GM23338 (cell line): ENCODE measurements around the gene CACNA1A. TPM values are rescaled to one million over a fixed set of nuclear protein-coding genes. Genes with fewer than 3 reads are reported as not detected.

Experiments
- ATAC-seq: fragments of 200-7000 bp; cut with Tn5 transposase; 3 replicates; pipeline ENCODE4 v1.9.1; 2020
- DNase-seq: peaks from one replicate; pipeline ENCODE4 v3.0.0-alpha.2; 2015; ENCODE audit warnings: low spot score
- H2AFZ ChIP-seq: fragments of 200-600 bp; sonication (generic); 2 replicates; pipeline ENCODE4 v1.8.0; 2016; ENCODE audit warnings: antibody characterized with exemption, mild to moderate bottlenecking, moderate library complexity
- H3F3A ChIP-seq: fragments of 200-600 bp; sonication (generic); replicated peaks from 2 replicates; pipeline ENCODE4 v1.8.0; 2017; ENCODE audit warnings: antibody characterized with exemption, mixed run types, low read depth
- H3K27ac ChIP-seq: fragments of 200-600 bp; sonication (generic); 2 replicates; pipeline ENCODE4 v1.6.1; 2016; ENCODE audit warnings: low read depth
- H3K27me3 ChIP-seq: fragments of 200-600 bp; sonication (generic); 2 replicates; pipeline ENCODE4 v1.8.0; 2016; ENCODE audit warnings: mild to moderate bottlenecking, mixed run types, moderate library complexity; ENCODE audit not compliant: insufficient read depth
- H3K36me3 ChIP-seq: fragments of 200-600 bp; sonication (generic); 2 replicates; pipeline ENCODE4 v1.8.0; 2016; ENCODE audit warnings: mild to moderate bottlenecking; ENCODE audit not compliant: insufficient read depth
- H3K4me1 ChIP-seq: fragments of 200-600 bp; sonication (generic); 2 replicates; pipeline ENCODE4 v1.8.0; 2016; ENCODE audit warnings: mild to moderate bottlenecking, moderate library complexity; ENCODE audit not compliant: insufficient read depth
- H3K4me2 ChIP-seq: fragments of 200-600 bp; sonication (generic); 2 replicates; pipeline ENCODE4 v1.7.1; 2017; ENCODE audit warnings: mixed run types
- H3K4me3 ChIP-seq: fragments of 200-600 bp; sonication (generic); 2 replicates; pipeline ENCODE4 v1.6.1; 2016; ENCODE audit warnings: mixed run types
- H3K79me2 ChIP-seq: fragments of 200-600 bp; sonication (generic); replicated peaks from 2 replicates; pipeline ENCODE4 v1.8.0; 2017; ENCODE audit warnings: mild to moderate bottlenecking; ENCODE audit not compliant: insufficient read depth
- H3K9me2 ChIP-seq: fragments of 200-600 bp; sonication (generic); 2 replicates; pipeline ENCODE4 v1.8.0; 2017; ENCODE audit not compliant: insufficient read depth
- H4K20me1 ChIP-seq: fragments of 200-600 bp; sonication (generic); replicated peaks from 2 replicates; pipeline ENCODE4 v1.8.0; 2017; ENCODE audit warnings: mild to moderate bottlenecking; ENCODE audit not compliant: insufficient read depth
- H3K27ac Mint-ChIP-seq: 2 replicates; pipeline ENCODE4 v1.8.0; 2020; ENCODE audit warnings: inconsistent platforms, mild to moderate bottlenecking, moderate library complexity, mixed read lengths
- H3K27me3 Mint-ChIP-seq: 3 replicates; pipeline ENCODE4 v1.8.0; 2022; ENCODE audit warnings: low read depth, mild to moderate bottlenecking, moderate library complexity, mixed read lengths, inconsistent platforms; ENCODE audit not compliant: insufficient read depth, poor library complexity
- H3K36me3 Mint-ChIP-seq: 3 replicates; pipeline ENCODE4 v1.8.0; 2021; ENCODE audit warnings: low read depth, mild to moderate bottlenecking, inconsistent platforms, moderate library complexity, mixed read lengths
- H3K4me1 Mint-ChIP-seq: 3 replicates; pipeline ENCODE4 v1.8.0; 2020; ENCODE audit warnings: mild to moderate bottlenecking, inconsistent platforms, mixed read lengths
- H3K4me3 Mint-ChIP-seq: 3 replicates; pipeline ENCODE4 v1.8.0; 2021; ENCODE audit warnings: moderate library complexity, mild to moderate bottlenecking, inconsistent platforms, mixed read lengths
- H3K9me3 Mint-ChIP-seq: 3 replicates; pipeline ENCODE4 v1.8.0; 2020; ENCODE audit warnings: moderate library complexity, mild to moderate bottlenecking, inconsistent platforms, mixed read lengths
- CTCF ChIP-seq, 2 experiments: fragments of 200-600 bp in 1 of 2; sonication (generic) in 1 of 2; conservative IDR thresholded peaks; 2 replicates each; pipeline versions ENCODE4 v1.5.1 to v1.6.1; 2016 to 2017; ENCODE audit warnings: antibody characterized with exemption in 2 of 2, low read depth in 2 of 2, mild to moderate bottlenecking in 2 of 2, moderate library complexity in 1 of 2
- ETS1 ChIP-seq: IDR thresholded peaks from 2 replicates; pipeline ENCODE4 v1.6.1; 2016; ENCODE audit warnings: antibody characterized with exemption
- EZH2 ChIP-seq: fragments of 200-600 bp; sonication (generic); IDR thresholded peaks from one replicate; pipeline ENCODE4 v1.8.0; 2017; ENCODE audit warnings: antibody characterized with exemption, mild to moderate bottlenecking, low read depth; ENCODE audit not compliant: unreplicated experiment
- JUNB ChIP-seq: IDR thresholded peaks from one replicate; pipeline ENCODE4 v1.6.1; 2016; ENCODE audit warnings: antibody characterized with exemption; ENCODE audit not compliant: unreplicated experiment
- NANOG ChIP-seq: IDR thresholded peaks from 2 replicates; pipeline ENCODE4 v1.6.1; 2016; ENCODE audit warnings: antibody characterized with exemption, borderline replicate concordance
- POLR2AphosphoS5 ChIP-seq: IDR thresholded peaks from 2 replicates; pipeline ENCODE4 v1.6.1; 2016; ENCODE audit warnings: antibody characterized with exemption, low read depth
- REST ChIP-seq: IDR thresholded peaks from one replicate; pipeline ENCODE4 v1.6.1; 2018; ENCODE audit warnings: antibody characterized with exemption; ENCODE audit not compliant: unreplicated experiment
- STAT1 ChIP-seq: IDR thresholded peaks from one replicate; pipeline ENCODE4 v1.6.1; 2016; ENCODE audit warnings: antibody characterized with exemption; ENCODE audit not compliant: unreplicated experiment
- ZNF331 ChIP-seq: fragments of 250-450 bp; sonication (Bioruptor Pico); IDR thresholded peaks from 2 replicates; pipeline ENCODE4 v1.5.0; 2020; ENCODE audit warnings: low read depth, mild to moderate bottlenecking, moderate library complexity
- polyA plus RNA-seq: library from polyadenylated mRNA; unstranded; fragments of >200 nt; fragmentation: Nextera tagmentation; extraction: Ambion mirVana; gene quantifications from 2 replicates; pipeline ENCODE4 v1.2.1, GENCODE V29; 2016
- total RNA-seq: library from RNA; depleted of rRNA; stranded (reverse); fragments of >200 nt; shearing (Covaris generic); gene quantifications from 2 replicates; pipeline ENCODE4 v1.2.3, GENCODE V29; 2014

The CACNA1A gene
- total and polyA plus RNA-seq, 2 experiments from 2014 or later = 7.4 to 20.3 TPM

GRCh38 chr19:13425151-13425550 lies 81.1 kb downstream of the CACNA1A start (continued):
- TF ChIP-seq POLR2AphosphoS5 = no peak
- TF ChIP-seq EZH2 = no peak
- no peak for TF ChIP-seq STAT1

DNA sequence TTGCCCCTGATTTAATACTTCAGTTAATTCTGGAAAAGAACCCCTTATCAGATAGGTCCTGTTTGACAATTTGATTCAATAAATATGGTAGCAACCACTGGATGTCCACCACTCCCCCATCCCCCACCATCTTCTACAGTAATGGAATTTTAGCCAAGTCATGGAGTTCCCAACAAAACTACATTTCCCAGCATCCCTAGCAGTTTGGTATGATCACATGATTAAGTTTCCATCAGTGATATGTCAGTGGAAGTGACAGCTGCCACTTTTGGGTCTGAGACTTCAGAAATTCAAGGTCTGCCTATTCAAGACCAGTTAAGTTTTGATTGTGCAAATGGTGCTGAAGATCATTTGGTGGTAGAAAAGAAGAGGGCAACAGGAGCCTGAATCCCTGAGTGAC lies 85.5 kb downstream of the CACNA1A start:
- peaks cover 8% of the 10 kb centered on the region for H3K27me3 Mint-ChIP-seq
- no peaks in the 10 kb centered on the region for H3K36me3 ChIP-seq

DNA sequence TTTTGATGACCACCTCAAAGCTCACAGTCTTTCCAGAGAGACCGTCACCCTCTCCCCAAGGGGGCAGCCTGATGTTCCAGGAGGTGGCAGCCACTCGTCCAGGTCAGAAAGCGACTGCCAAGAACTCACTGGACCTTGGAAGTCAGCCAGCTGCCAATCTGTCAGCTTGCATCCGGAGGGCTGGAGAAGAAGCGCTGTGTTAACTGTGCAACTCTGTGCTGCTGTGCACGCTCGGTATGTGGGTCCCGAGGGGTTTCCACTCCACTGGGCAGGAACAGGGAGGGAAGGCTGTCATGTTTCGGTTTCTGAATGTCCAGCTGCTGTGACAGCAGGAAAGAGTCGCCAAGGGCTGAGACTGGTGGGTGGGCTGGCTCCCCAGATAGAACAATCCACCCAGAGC lies 89.2 kb downstream of the CACNA1A start:
- Histone ChIP-seq H3K4me1 (no peaks in the 10 kb centered on the region), H3K27me3 (no peaks in the 10 kb centered on the region), H3K4me2 (no peak overlapping the region), H3K27ac (no peak overlapping the region), H3K4me3 (no peak overlapping the region), H3K36me3 (no peaks in the 10 kb centered on the region), H3K9me2 (no peaks in the 10 kb centered on the region; the same call in none of the 2 replicates), H3K79me2 (no peaks in the 10 kb centered on the region), H3F3A (no peaks in the 10 kb centered on the region), H4K20me1 (no peaks in the 10 kb centered on the region; the same call in 1 of the 2 replicates), H2AFZ (no peak overlapping the region)
- no peak for ATAC-seq
- no peak overlapping the region for H3K4me3 Mint-ChIP-seq
- TF ChIP-seq NANOG = no peak
- TF ChIP-seq ZNF331 (CRISPR knock-in tag) = no peak
- TF ChIP-seq POLR2AphosphoS5 = no peak
- TF ChIP-seq JUNB = no peak
- H3K9me3 Mint-ChIP-seq = peaks cover 13% of the 10 kb centered on the region
- H3K36me3 Mint-ChIP-seq = peaks cover 10% of the 10 kb centered on the region
- H3K27ac Mint-ChIP-seq = no peak overlapping the region
- no peaks in the 10 kb centered on the region; the same call in 2 of the 3 replicates for H3K4me1 Mint-ChIP-seq
- H3K27me3 Mint-ChIP-seq = peaks cover 4% of the 10 kb centered on the region
- DNase-seq = no peak

More for the DNA sequence above, 85.5 kb downstream of the CACNA1A start:
- TF ChIP-seq POLR2AphosphoS5 (no peak), STAT1 (no peak), ETS1 (peak; percentile 45; the same call in 1 of the 2 replicates)
- Mint-ChIP-seq H3K27ac (peak overlapping the region; percentile 83), H3K9me3 (peaks cover 46% of the 10 kb centered on the region), H3K4me3 (no peak overlapping the region), H3K36me3 (peaks cover 32% of the 10 kb centered on the region), H3K4me1 (no peaks in the 10 kb centered on the region; the same call in 2 of the 3 replicates)
- Histone ChIP-seq H3K4me2 (no peak overlapping the region), H3K79me2 (no peaks in the 10 kb centered on the region), H3K4me1 (no peaks in the 10 kb centered on the region), H2AFZ (no peak overlapping the region), H3K4me3 (no peak overlapping the region), H3K27me3 (no peaks in the 10 kb centered on the region), H3K27ac (no peak overlapping the region), H3K9me2 (no peaks in the 10 kb centered on the region; the same call in none of the 2 replicates), H3F3A (no peaks in the 10 kb centered on the region), H4K20me1 (no peaks in the 10 kb centered on the region; the same call in 1 of the 2 replicates)
- no peak; the same call in 2 of the 3 replicates for ATAC-seq
- peak; percentile 71 for DNase-seq

- H3K27ac Mint-ChIP-seq = no peak overlapping the region
- H2AFZ ChIP-seq = no peak overlapping the region
- H3K36me3 ChIP-seq = no peaks in the 10 kb centered on the region
- H3K4me2 ChIP-seq = no peak overlapping the region
- no peaks in the 10 kb centered on the region for H3K9me2 ChIP-seq
- H3K9me3 Mint-ChIP-seq = no peaks in the 10 kb centered on the region; the same call in 2 of the 3 replicates
- no peaks in the 10 kb centered on the region for H3K79me2 ChIP-seq
- H3K27me3 Mint-ChIP-seq = peaks cover 2% of the 10 kb centered on the region
- H3K4me3 Mint-ChIP-seq = no peak overlapping the region
- H3K4me1 Mint-ChIP-seq = no peaks in the 10 kb centered on the region
- H3K4me1 ChIP-seq = no peaks in the 10 kb centered on the region
- peaks cover 5% of the 10 kb centered on the region; the same call in 2 of the 3 replicates for H3K36me3 Mint-ChIP-seq
- no peak for DNase-seq
- ATAC-seq = no peak
- H3K4me3 ChIP-seq = no peak overlapping the region
- H3F3A ChIP-seq = no peaks in the 10 kb centered on the region
- no peaks in the 10 kb centered on the region for H3K27me3 ChIP-seq
- no peak overlapping the region for H3K27ac ChIP-seq
- H4K20me1 ChIP-seq = no peaks in the 10 kb centered on the region
- TF ChIP-seq REST (no peak), CTCF (conservative IDR thresholded peaks at IDR 0.05; ENCODE audit: low read depth in 2 of 2) (no peak)
These were observed 94.4 kb downstream of the CACNA1A start for GRCh38 chr19:13411899-13412298.
